GM19328 (cell line): ENCODE data around the gene PDPR.
"Not testable (repeated sequence)": the region's sequence is repeated elsewhere in the genome, so short reads cannot be mapped to it uniquely, and the experiment has no call there.

ENCODE experiments used
- ATAC-seq: cut with Tn5 transposase; IDR thresholded peaks from one replicate; pipeline ENCODE4 v1.9.1; 2021; ENCODE audit warnings: mild to moderate bottlenecking, moderate library complexity; ENCODE audit not compliant: unreplicated experiment

Gene PDPR

DNA sequence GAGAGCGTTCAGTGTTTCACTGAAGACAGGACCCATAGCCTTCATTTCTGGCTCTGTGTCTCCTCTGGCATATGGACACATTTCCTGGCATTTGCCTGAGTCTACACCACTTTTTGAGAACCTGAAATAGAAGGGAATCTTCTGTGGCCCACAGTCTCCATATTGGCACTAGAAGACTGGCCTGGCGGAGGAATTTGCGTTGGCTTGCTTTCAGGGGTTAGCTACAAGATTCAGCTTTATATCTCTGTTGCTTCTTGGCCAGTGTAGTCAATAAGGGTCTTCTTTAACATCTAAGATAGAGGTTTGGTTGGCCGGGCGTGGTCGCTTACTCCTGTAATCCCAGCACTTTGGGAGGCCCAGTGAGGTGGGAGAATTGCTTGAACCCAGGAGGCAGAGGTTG lies 46.7 kb downstream of the PDPR start:
- no peak for ATAC-seq

DNA sequence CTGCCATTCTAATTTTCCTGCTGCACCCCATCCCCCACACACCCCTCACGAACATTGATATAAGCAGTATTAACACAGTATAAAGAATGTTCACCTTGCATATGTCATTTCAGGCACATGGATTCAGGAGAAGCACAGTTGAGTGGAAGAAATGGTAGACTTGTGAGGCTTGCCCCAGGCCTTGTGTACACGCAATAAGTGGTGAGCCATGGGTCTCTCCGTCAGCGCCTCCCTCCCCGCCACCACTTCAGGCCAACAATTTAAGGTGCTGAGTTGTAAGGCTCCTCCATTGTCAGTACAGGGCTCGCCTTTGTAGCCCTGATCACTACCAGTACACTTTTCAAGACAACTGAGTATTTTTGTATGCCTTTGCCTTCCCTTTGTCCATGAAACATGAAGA lies 47.2 kb downstream of the PDPR start:
- ATAC-seq: no peak

DNA sequence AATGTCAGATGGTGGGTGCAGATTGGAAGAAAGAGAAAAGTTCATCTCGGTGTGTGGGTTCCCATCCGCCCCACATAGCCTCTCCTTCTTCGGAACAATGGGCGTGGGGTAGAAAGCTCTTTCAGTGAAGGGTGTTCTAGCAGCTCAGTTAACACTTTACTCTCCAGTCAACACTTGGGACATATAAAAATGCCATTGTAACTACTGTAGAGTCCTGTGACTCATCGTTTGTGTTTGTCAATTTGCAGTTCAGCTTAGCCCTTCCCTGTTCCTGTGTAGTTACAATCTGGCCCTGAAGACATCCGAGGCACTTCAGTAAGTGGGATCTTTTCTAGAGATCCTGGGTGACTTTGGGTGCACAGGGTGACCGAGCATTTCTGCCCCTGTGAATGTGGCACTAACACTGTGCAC lies 47.9 kb downstream of the PDPR start:
- no peak for ATAC-seq

DNA sequence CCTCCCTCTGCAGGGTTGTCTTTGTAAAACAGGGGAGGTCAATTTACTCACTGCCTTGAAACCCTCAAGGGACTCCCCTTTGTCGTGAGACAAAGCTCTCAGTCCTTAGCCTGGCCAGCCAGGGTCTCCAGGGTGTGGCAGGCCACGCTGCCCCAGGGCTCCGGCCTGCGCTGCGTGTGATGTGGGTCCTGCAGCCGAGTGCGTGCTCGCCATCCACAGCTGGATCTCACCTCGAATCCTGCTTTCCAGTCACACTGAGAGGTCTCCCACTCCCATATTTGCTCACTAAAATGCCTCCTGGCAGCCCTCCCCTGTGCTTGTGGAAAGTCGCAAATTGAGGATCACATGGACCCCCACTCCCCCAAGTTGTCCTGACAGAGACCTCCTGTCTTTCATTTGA lies 49.5 kb downstream of the PDPR start:
- ATAC-seq: no peak

DNA sequence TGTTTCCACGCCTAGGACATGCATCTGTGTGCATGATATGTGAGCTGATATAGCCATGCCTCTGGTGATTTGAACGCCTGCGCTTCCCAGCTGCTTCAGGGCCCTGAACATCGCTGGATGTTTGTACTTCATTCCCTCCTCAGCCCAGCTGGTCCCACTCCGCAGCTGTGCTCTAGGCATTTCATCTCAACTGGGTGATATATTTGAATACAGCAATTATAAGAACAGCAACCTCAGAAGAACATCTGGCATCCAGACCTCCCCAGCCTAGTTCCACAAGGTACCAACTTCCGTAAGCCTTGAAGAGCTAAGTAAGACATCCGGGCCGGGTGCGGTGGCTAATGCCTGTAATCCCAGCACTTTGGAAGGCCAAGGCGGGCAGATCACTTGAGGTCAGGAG lies 52.6 kb downstream of the PDPR start:
- ATAC-seq: not testable (repeated sequence)

DNA sequence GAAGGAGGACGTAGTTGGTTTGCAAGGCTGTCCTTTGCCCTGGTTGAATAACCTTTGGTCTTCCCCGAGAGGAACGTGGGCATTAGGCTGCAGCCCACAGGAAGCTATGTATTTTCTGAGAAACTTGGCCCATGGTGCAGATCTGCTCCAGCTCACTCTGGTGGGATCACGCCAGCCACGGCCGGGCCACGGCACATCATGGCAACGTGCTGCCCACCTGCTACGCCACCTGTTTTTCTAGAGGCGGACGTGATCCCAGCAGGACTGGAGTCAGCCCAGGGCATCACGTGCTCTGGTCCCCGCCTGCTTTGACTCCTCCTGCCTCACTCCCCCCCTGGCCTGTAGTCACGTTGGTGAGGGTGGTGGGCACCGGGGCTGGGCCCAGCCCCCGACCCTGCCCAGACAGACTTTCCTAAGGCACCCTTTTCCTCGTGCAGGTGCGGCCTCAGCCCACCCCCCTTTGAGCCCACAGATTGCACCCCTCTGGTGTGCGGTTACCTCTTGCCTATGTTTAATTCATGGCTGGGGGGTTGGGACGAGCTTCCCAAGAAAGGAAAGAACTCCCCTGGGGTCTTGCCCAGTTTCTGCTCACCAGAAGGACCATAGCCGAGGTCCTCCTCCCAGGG lies 59.2 kb downstream of the PDPR start, which contains the start of gene CLEC18C:
Gene CLEC18C (plus strand): TSS at position 576 of the 626 bp plus-strand sequence. CDS start 492 bp downstream, outside the sequence.
- ATAC-seq: not testable (repeated sequence)

DNA sequence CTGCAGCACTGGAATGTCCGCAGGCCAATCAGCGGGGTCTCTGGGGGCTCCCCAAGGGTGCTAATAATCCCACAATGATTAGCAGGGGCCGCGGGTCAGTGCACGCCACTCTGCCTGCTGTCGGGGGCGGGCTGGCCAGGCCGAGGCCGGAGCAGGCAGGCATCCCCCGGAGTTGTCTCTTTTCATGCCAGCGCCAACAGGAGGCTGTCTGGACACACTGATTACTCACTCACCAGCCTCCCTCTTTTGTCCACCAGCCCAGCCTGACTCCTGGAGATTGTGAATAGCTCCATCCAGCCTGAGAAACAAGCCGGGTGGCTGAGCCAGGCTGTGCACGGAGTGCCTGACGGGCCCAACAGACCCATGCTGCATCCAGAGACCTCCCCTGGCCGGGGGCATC lies 59.8 kb downstream of the PDPR start:
- ATAC-seq: not testable (repeated sequence)

DNA sequence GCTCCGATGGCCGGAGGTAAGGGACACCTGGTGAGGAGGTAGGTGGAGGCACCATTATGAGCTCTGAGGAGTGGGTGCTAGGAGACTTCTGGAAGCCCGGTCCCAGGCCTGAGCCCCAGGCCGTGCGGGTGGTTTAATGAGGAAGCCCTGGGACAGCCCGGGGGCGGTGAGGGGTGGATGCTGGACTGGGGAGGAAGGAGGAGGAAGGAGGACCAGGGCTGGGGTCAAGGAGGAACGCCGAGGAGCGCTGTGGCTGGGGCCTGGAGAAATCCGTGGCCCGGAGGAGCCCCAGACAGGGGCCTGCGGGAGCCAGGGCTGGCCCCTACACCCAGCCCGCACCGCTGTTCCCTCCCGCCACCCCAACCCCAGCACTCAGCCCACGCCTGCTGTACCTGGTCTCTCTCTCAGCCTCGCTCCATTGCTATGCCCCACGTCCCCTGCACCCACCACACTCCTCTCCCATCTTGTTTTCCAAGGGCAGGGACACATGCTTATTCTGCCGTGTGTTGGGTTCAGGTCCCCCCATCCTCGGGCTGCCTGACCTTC lies 60.3 kb downstream of the PDPR start:
- not testable (repeated sequence) for ATAC-seq

DNA sequence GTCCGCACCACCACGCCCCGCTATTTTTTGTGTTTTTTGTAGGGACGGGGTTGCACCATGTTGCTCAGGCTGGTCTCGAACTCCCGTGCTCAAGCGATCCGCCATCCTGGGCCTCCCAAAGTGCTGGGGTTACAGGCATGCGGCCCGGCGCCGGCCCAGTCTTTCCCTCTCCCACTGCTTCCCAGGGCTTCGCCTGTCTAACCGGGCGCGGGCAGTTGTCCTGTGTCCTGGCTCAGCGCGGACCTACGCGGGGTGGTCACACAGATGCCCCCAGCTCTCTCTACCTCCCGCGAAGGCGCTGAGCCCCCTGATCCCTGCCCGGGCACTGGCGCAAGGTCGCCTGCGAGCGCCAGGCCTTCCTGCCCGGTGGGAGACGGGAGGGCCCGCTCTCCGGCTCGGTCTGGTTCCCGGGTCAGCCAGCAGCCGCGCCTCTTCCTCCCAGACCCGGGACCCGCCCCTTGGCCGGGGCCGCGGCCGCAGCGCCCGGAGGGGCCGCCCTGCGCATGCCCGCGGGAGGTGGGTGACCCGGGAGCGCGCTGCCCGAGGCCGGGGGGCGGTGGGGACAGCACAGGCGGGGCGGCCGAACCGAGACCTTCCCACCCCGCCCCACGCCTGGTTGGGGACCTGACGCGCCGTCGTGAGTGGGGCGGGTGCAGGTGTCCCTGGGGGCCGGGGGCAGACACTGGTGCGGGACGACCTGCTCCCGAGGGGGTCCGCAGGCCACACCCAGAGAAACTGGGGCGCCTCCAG lies 73.9 kb downstream of the PDPR start:
- not testable (repeated sequence) for ATAC-seq

DNA sequence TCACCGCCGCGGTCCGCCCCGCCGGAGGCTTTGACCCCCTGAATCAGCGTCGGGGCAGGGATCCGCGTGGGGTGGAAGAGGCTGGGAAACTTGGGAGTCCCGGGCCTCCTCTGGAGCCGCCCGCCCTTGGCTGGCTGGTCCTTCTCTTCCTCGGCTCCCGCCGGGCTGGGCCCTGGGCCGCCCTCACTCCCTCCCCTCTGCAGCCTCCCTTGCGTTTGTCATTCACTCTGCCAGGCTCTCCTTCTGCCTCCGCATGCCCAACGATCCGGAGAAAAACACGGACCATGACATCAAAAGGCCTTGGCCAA lies 74.4 kb downstream of the PDPR start:
- not testable (repeated sequence) for ATAC-seq

DNA sequence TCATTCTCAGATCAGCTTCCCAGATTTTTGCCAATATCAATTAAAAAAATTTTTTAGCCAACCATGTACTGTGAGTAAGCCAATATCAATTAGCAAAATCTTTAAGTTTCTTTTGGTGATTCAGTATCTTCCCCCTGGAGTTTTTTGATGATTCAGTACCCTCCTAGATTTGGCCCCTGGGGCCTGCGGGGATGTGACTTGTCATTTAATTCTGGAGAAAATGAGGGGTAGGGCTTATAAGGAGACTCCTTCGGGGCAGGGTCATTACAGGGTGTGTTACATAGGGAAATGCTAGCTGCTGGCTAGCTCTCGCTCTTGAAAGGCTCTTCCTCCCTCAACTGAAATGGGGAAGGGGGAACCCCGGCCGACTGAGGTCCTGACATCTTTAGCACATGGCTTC lies 76.4 kb downstream of the PDPR start:
- not testable (repeated sequence) for ATAC-seq

DNA sequence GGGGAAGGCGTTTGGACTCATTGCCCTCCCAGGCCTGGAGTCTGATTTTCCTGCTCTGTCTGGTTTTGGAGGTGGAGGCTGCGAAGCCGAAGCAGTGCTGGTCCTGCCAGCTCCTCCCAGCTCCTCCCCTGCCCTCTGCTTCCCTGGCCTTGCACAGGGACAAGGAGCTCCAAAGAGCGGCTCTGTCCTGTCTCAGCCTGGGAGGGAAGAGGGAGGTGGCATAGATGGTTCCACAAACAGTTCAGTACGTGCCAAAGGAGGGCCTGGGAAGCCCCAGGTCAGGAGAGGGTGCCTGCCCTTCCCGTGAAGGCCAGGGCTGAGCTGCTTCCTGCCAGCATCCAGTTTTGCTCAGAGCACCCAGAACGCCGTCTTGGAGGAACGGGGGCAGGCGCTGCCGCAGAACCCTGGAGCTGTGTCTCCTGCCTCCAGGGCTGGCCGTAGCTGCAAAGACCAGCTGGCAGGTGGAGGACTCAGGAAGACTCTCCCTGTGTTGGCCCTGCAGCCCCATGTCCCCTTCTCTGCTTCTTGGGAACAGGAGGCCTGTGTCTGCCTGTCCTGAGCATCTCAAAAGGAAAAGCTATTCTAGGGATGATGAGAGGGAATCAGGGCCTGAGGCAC lies 82.7 kb downstream of the PDPR start:
- not testable (repeated sequence) for ATAC-seq

DNA sequence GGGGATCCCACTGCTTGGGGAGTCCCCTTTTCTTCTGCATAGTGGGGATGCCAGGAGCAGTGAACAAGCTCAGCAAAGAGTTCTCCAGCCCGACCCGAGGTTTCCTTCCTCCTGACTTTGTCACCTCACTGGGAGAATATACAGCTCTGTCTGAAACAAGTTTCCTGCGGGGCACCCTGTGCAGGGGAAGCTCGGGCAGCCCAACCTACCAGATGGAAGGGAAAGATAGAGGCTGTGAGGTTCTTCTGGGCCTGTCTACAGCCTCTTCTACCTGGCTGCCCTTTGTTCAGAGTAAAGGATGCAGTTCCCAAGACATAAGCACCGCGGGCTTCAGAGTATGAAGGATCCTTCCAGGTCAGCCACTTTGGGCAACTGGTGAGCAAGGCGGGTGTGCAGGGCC lies 83.5 kb downstream of the PDPR start:
- not testable (repeated sequence) for ATAC-seq

DNA sequence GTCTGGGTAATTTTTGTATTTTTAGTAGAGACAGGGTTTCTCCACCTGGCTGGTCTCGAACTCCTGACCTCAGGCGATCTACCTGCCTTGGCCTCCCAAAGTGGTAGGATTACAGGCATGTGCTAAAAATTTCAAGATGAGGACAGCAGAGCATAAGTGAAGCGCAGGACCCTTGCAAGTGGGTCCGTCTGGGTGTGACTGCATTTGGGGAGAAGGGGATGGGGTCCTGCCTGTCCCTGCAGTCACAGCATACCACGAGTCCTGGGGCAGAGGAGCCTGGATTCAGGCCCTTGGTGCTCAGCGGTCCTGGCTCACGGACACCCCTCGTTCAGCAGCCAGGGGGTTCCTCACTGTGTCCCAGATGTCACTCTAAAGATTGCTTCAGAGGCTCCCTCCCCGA lies 84.1 kb downstream of the PDPR start:
- not testable (repeated sequence) for ATAC-seq

DNA sequence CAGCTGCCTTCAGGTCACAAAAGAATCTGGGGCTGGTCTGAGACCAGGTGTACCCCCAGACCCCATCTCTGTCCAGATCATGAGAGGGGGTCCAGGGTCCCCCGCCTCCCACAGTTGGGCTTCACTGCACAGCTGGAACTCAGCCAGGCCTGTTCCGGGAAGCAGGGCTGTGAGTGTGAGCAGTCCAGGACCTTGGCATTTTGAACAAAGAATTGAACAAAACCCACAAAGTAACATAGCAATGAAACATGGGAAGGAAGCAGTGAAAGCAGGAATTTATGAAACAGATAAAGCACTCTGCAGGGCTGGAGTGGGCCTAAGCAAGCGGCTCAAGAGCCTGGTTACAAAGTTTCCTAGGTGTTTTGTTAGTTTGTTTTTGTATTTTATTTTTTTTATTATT lies 84.5 kb downstream of the PDPR start:
- not testable (repeated sequence) for ATAC-seq

DNA sequence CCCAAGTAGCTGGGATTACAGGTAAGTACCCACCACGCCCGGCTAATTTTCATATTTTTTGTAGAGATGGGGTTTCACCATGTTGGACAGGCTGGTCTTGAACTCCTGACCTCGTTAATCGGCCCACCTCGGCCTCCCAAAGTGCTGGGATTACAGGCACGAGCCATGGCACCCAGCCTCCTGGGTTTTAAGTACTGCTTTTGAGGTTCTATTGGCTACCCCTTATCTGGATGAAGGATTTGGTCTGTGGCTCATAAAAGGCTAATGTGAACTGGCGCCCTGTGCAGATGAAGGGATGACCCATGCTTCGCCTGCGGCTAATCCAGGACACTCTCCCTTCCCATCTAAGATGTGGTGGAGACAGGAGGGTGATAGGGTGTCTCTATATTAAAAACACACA lies 85.0 kb downstream of the PDPR start:
- not testable (repeated sequence) for ATAC-seq

DNA sequence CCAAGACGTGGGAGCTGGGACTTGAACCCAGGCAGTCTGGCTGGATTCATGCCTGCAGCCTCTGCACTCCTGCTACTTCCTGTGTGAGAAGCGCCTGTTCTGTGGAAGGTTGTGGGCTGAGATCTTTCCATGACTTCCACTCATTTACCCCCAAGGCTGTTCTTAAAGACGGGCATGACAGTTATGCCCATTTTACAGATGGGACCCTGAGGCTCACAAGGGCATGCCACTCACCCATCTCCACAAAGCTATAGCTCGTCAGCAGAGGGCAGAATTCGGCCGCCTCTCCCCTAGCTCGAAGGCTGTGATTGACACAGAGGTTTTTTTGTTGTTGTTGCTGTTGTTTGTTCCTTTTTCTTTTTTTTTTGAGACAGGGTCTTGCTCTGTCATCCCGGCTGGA lies 85.9 kb downstream of the PDPR start:
- ATAC-seq: not testable (repeated sequence)

DNA sequence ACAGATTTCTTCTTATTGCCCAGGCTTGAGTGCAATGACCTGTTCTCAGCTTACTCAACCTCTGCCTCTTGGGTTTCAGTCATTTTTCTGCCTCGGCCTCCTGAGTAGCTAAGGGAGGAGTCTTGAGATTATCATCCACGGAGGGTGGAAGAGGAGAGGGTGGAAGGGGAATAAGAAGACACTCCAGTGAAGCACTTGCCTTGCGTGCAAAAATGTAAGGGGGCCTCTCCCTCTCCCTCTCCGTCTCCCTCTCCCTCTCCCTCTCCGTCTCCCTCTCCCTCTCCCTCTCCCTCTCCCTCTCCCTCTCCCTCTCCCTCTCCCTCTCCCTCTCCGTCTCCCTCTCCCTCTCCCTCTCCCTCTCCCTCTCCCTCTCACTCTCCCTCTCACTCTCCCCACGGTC lies 89.4 kb downstream of the PDPR start:
- not testable (repeated sequence) for ATAC-seq

DNA sequence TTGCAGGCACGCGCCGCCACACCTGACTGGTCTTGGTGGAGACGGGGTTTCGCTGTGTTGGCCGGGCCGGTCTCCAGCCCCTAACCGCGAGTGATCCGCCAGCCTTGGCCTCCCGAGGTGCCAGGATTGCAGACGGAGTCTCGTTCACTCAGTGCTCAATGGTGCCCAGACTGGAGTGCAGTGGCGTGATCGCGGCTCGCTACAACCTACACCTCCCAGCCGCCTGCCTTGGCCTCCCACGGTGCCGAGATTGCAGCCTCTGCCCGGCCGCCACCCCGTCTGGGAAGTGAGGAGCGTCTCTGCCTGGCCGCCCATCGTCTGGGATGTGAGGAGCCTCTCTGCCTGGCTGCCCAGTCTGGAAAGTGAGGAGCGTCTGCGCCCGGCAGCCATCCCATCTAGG lies 89.9 kb downstream of the PDPR start:
- ATAC-seq: not testable (repeated sequence)

DNA sequence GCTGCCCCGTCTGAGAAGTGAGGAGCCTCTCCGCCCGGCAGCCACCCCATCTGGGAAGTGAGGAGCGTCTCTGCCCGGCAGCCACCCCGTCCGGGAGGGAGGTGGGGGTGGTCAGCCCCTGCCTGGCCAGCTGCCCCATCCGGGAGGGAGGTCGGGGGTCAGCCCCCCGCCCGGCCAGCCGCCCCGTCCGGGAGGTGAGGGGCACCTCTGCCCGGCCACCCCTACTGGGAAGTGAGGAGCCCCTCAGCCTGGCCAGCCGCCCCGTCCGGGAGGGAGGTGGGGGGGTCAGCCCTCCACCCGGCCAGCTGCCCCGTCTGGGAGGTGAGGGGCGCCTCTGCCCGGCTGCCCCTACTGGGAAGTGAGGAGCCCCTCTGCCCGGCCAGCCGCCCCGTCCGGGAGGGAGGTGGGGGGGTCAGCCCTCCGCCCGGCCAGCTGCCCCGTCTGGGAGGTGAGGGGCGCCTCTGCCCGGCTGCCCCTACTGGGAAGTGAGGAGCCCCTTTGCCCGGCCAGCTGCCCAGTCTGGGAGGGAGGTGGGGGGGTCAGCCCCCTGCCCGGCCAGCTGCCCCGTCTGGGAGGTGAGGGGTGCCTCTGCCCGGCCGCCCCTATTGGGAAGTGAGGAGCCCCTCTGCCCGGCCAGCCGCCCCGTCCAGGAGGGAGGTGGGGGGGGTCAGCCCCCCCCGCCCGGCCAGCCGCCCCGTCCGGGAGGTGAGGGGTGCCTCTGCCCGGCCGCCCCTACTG lies 90.7 kb downstream of the PDPR start:
- not testable (repeated sequence) for ATAC-seq

DNA sequence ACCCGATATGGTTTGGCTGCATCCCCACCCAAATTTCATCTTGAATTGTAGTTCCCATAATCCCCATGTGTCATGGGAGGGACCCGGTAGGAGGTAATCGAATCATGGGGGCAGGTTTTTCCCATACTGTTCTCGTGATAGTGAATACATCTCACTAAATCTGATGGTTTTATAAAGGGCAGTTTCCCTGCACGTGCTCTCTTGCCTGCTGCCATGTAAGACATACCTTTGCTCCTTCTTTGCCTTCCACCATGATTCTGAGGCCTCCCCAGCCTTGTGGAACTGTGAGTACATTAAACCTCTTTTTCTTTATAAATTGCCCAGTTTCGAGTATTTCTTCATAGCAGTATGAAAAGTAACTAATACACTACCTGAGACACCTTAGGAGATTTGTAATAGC lies 92.2 kb downstream of the PDPR start:
- ATAC-seq: not testable (repeated sequence)
